IMR-90 (cell line): ENCODE results near the gene DGAT2L6. TPM values are rescaled to one million over a fixed set of nuclear protein-coding genes. Genes with fewer than 3 reads are reported as not detected.

Experiments
- ATAC-seq: fragments of 200-7000 bp; cut with Tn5 transposase; 2 replicates; pipeline ENCODE4 v1.9.1; 2020; ENCODE audit warnings: low read depth, mild to moderate bottlenecking, moderate library complexity
- BruUV-seq: library from RNA; stranded (reverse); fragments of 400-500 nt; replicated peaks from 2 replicates; lab custom pipeline; 2021; lab: Mats Ljungman, UMichigan
- CTCF ChIA-PET: fragments of 300-600 bp; formaldehyde crosslinking; extraction: SDS; loops from one replicate; lab custom pipeline; 2021; ENCODE audit warnings: antibody characterized with exemption; lab: Yijun Ruan, JAX
- POLR2A ChIA-PET: fragments of 300-600 bp; sonication (Branson Sonifier 250); formaldehyde crosslinking; loops from one replicate; lab custom pipeline; 2022; ENCODE audit warnings: antibody characterized with exemption; ENCODE audit not compliant: unreplicated experiment; lab: Charles Lee
- DNase-seq: peaks from one replicate; pipeline ENCODE4 v3.0.0; 2013
- H2AFZ ChIP-seq: replicated peaks from 2 replicates; pipeline ENCODE3; 2013; ENCODE audit warnings: low read length, mild to moderate bottlenecking; ENCODE audit not compliant: poor library complexity
- H2AK5ac ChIP-seq: 2 replicates; pipeline ENCODE4 v1.6.1; 2013; ENCODE audit warnings: low read depth, low read length, inconsistent platforms
- H2AK9ac ChIP-seq: replicated peaks from 2 replicates; pipeline ENCODE3; 2013; ENCODE audit warnings: mild to moderate bottlenecking, low read depth, low read length, moderate library complexity; ENCODE audit not compliant: poor library complexity
- H2BK120ac ChIP-seq: 2 replicates; pipeline ENCODE4 v1.6.1; 2013; ENCODE audit warnings: low read depth, low read length, inconsistent platforms
- H2BK15ac ChIP-seq: 3 replicates; pipeline ENCODE4 v1.6.1; 2013; ENCODE audit warnings: low read depth, low read length, inconsistent platforms
- H2BK20ac ChIP-seq: 2 replicates; pipeline ENCODE4 v1.6.1; 2013; ENCODE audit warnings: low read depth, mild to moderate bottlenecking, inconsistent platforms, low read length, moderate library complexity
- H2BK5ac ChIP-seq: 2 replicates; pipeline ENCODE4 v1.6.1; 2013; ENCODE audit warnings: mild to moderate bottlenecking, low read depth, low read length, inconsistent platforms; ENCODE audit not compliant: poor library complexity, severe bottlenecking
- H3K14ac ChIP-seq: replicated peaks from 2 replicates; pipeline ENCODE4 v1.6.1; 2013; ENCODE audit warnings: low read depth, low read length, inconsistent platforms
- H3K18ac ChIP-seq: 2 replicates; pipeline ENCODE4 v1.6.1; 2013; ENCODE audit warnings: low read depth, low read length, control low read depth
- H3K23ac ChIP-seq: 2 replicates; pipeline ENCODE4 v1.6.1; 2013; ENCODE audit warnings: low read depth, low read length, inconsistent platforms
- H3K27ac ChIP-seq: 2 replicates; pipeline ENCODE4 v1.5.1; 2013; ENCODE audit warnings: mild to moderate bottlenecking, control low read depth, low read length; ENCODE audit not compliant: insufficient read depth
- H3K27me3 ChIP-seq: 2 replicates; pipeline ENCODE4 v1.6.1; 2013; ENCODE audit warnings: low read length; ENCODE audit not compliant: control insufficient read depth, insufficient read depth
- H3K36me3 ChIP-seq: 2 replicates; pipeline ENCODE4 v1.6.1; 2013; ENCODE audit warnings: low read length, mixed read lengths; ENCODE audit not compliant: control insufficient read depth, insufficient read depth
- H3K4ac ChIP-seq: 2 replicates; pipeline ENCODE4 v1.6.1; 2013; ENCODE audit warnings: low read depth, low read length, inconsistent platforms
- H3K4me1 ChIP-seq: 2 replicates; pipeline ENCODE4 v1.6.1; 2013; ENCODE audit warnings: low read length, mixed read lengths; ENCODE audit not compliant: control insufficient read depth, insufficient read depth
- H3K4me2 ChIP-seq: 2 replicates; pipeline ENCODE4 v1.6.1; 2013; ENCODE audit warnings: low read depth, mild to moderate bottlenecking, control low read depth, low read length, moderate library complexity
- H3K4me3 ChIP-seq: 2 replicates; pipeline ENCODE4 v1.5.1; 2013; ENCODE audit warnings: low read depth, mild to moderate bottlenecking, control low read depth, low read length, moderate library complexity; ENCODE audit not compliant: insufficient read depth
- H3K56ac ChIP-seq: 2 replicates; pipeline ENCODE4 v1.6.1; 2013; ENCODE audit warnings: low read length, inconsistent platforms; ENCODE audit not compliant: insufficient read depth; ENCODE audit errors: extremely low read depth
- H3K79me1 ChIP-seq, 2 experiments: 2 replicates each; pipeline ENCODE4 v1.6.1; 2013; ENCODE audit warnings: low read length in 2 of 2, inconsistent platforms in 1 of 2, low read depth in 1 of 2
- H3K9ac ChIP-seq: 2 replicates; pipeline ENCODE4 v1.6.1; 2013; ENCODE audit warnings: low read depth, low read length, control low read depth
- H3K9me1 ChIP-seq: 2 replicates; pipeline ENCODE4 v1.6.1; 2013; ENCODE audit warnings: low read length, inconsistent platforms; ENCODE audit not compliant: insufficient read depth
- H3K9me3 ChIP-seq: 2 replicates; pipeline ENCODE4 v1.6.1; 2013; ENCODE audit warnings: low read length; ENCODE audit not compliant: control insufficient read depth, insufficient read depth
- H4K20me1 ChIP-seq: 2 replicates; pipeline ENCODE4 v1.6.1; 2013; ENCODE audit warnings: low read length, inconsistent platforms; ENCODE audit not compliant: insufficient read depth
- H4K5ac ChIP-seq: 2 replicates; pipeline ENCODE4 v1.6.1; 2013; ENCODE audit warnings: mild to moderate bottlenecking, low read depth, low read length, control low read depth
- H4K8ac ChIP-seq, 2 experiments: 2 replicates each; pipeline ENCODE4 v1.6.1; 2013; ENCODE audit warnings: low read depth in 2 of 2, low read length in 2 of 2, control low read depth in 1 of 2, inconsistent platforms in 1 of 2
- H4K91ac ChIP-seq: 2 replicates; pipeline ENCODE4 v1.6.1; 2013; ENCODE audit warnings: low read depth, low read length, inconsistent platforms; ENCODE audit not compliant: insufficient read depth
- BHLHE40 ChIP-seq: fragments of 150-350 bp; IDR thresholded peaks from 2 replicates; pipeline ENCODE4 v1.6.1; 2016; ENCODE audit warnings: mild to moderate bottlenecking, low read depth, low read length
- CEBPB ChIP-seq: IDR thresholded peaks from 2 replicates; pipeline ENCODE4 v1.6.1; 2012; ENCODE audit warnings: low read depth, low read length, improper control_type of control experiment
- CHD1 ChIP-seq: IDR thresholded peaks from 2 replicates; pipeline ENCODE4 v1.6.1; 2012; ENCODE audit warnings: low read depth, low read length, improper control_type of control experiment
- CTCF ChIP-seq: conservative IDR thresholded peaks from 2 replicates; pipeline ENCODE4 v1.5.1; 2012; ENCODE audit warnings: mild to moderate bottlenecking, low read depth, low read length, improper control_type of control experiment
- ELK1 ChIP-seq: fragments of 150-350 bp; IDR thresholded peaks from 2 replicates; pipeline ENCODE4 v1.6.1; 2016; ENCODE audit warnings: low read depth, mild to moderate bottlenecking, low read length, moderate library complexity, borderline replicate concordance
- FOS ChIP-seq: fragments of 150-350 bp; IDR thresholded peaks from 2 replicates; pipeline ENCODE4 v1.6.1; 2016; ENCODE audit warnings: low read depth, low read length
- MAZ ChIP-seq: IDR thresholded peaks from 2 replicates; pipeline ENCODE4 v1.6.1; 2012; ENCODE audit warnings: low read depth, mild to moderate bottlenecking, low read length, improper control_type of control experiment, moderate library complexity, borderline replicate concordance
- MXI1 ChIP-seq: IDR thresholded peaks from 2 replicates; pipeline ENCODE4 v1.6.1; 2012; ENCODE audit warnings: low read depth, mild to moderate bottlenecking, low read length, moderate library complexity, borderline replicate concordance
- NFE2L2 ChIP-seq: fragments of 150-350 bp; IDR thresholded peaks from 2 replicates; pipeline ENCODE4 v1.6.1; 2016; ENCODE audit warnings: low read depth, mild to moderate bottlenecking, low read length
- POLR2A ChIP-seq: IDR thresholded peaks from 2 replicates; pipeline ENCODE4 v1.6.1; 2012; ENCODE audit warnings: mild to moderate bottlenecking, low read depth, low read length
- RAD21 ChIP-seq: IDR thresholded peaks from 2 replicates; pipeline ENCODE4 v1.6.1; 2012; ENCODE audit warnings: low read length, improper control_type of control experiment
- RCOR1 ChIP-seq: IDR thresholded peaks from 2 replicates; pipeline ENCODE4 v1.6.1; 2012; ENCODE audit warnings: mild to moderate bottlenecking, low read length, improper control_type of control experiment; ENCODE audit not compliant: insufficient replicate concordance
- RFX5 ChIP-seq: IDR thresholded peaks from 2 replicates; pipeline ENCODE4 v1.8.0; 2012; ENCODE audit warnings: low read depth, mild to moderate bottlenecking, low read length, moderate library complexity
- SMC3 ChIP-seq: fragments of 150-350 bp; IDR thresholded peaks from 2 replicates; pipeline ENCODE4 v1.6.1; 2016; ENCODE audit warnings: low read depth, mild to moderate bottlenecking, antibody characterized with exemption, low read length, moderate library complexity
- USF2 ChIP-seq: fragments of 150-350 bp; IDR thresholded peaks from 2 replicates; pipeline ENCODE4 v1.6.1; 2017; ENCODE audit warnings: mild to moderate bottlenecking, antibody characterized with exemption, low read length, low read depth
- WGBS, 2 experiments: methylation state at CpG; one replicate each; pipeline versions ENCODE4 v1.1.5 to v1.1.7; 2013; ENCODE audit warnings: missing lambda C conversion rate in 2 of 2; ENCODE audit not compliant: insufficient read length in 1 of 2; ENCODE audit errors: extremely low coverage in 2 of 2; 5-methylcytosine and 5-hydroxymethylcytosine counted together
- dilution Hi-C: fragments of 300-500 bp; cut with HindIII; formaldehyde crosslinking; loops from one replicate; pipeline ENCODE4 v1.14.3; 2018; ENCODE audit warnings: low sequenced_read_pairs; ENCODE audit not compliant: unreplicated experiment
- in situ Hi-C: fragments of 300-500 bp; cut with MboI; formaldehyde crosslinking; loops from 3 replicates; pipeline ENCODE4 v1.14.3; 2019; ENCODE audit warnings: low sequenced_read_pairs, inconsistent platforms, mixed read lengths
- intact Hi-C: fragments of 100-400 bp; cut with micrococcal nuclease; formaldehyde crosslinking; loops from 2 replicates; pipeline ENCODE4 v1.10.0; 2022
- polyA plus RNA-seq, 3 experiments: library from polyadenylated mRNA; depleted of rRNA; stranded (reverse); fragments of >200 nt; gene quantifications; 2 replicates each; pipeline ENCODE4 v1.2.3, GENCODE V29; 2012; ENCODE audit warnings: low replicate concordance in 1 of 3
- total RNA-seq: library from RNA; depleted of rRNA; stranded (reverse); fragments of >200 nt; gene quantifications from 2 replicates; pipeline ENCODE4 v1.2.3, GENCODE V29; 2012

DGAT2L6 gene
- total and polyA plus RNA-seq, 2 of the 4 experiments (the other 2 are of a cell fraction): not detected

GRCh38 chrX:70175338-70175737 lies 1.9 kb upstream of the DGAT2L6 start:
- Histone ChIP-seq H3K9me3 (0 out of 2 replicates have a peak, but pooled peaks cover 3% of the 10 kb centered on the region), H3K14ac (peak overlapping the region; percentile 77; the same call in 1 of the 2 replicates), H3K79me1 (no peaks in the 10 kb centered on the region), H3K23ac (0 out of 2 replicates have a peak overlapping the region, but pooled peaks have one; percentile 58), H3K4me1 (peaks cover 13% of the 10 kb centered on the region), H2AFZ (no peak overlapping the region), H3K56ac (no peak overlapping the region), H3K4me3 (no peak overlapping the region), H4K20me1 (no peaks in the 10 kb centered on the region), H2BK15ac (peak overlapping the region; percentile 70; the same call in 2 of the 3 replicates), H2AK5ac (peak overlapping the region; percentile 90), H3K18ac (peak overlapping the region; percentile 66; the same call in 1 of the 2 replicates), H3K27ac (peak overlapping the region; percentile 83; the same call in 1 of the 2 replicates), H2BK120ac (peak overlapping the region; percentile 94), H3K4me2 (no peak overlapping the region), H3K36me3 (no peaks in the 10 kb centered on the region), H4K5ac (peak overlapping the region; percentile 41), H4K91ac (peak overlapping the region; percentile 90), H2AK9ac (peak overlapping the region; percentile 85), H2BK20ac (peak overlapping the region; percentile 83), H4K8ac (peak overlapping the region; percentile 73 to 89; a peak in 3 of 4 replicates), H3K4ac (peak overlapping the region; percentile 98), H3K9me1 (0 out of 2 replicates have a peak, but pooled peaks cover 7% of the 10 kb centered on the region), H3K9ac (no peak overlapping the region), H3K27me3 (no peaks in the 10 kb centered on the region; the same call in 1 of the 2 replicates), H2BK5ac (peak overlapping the region; percentile 92)
- TF ChIP-seq RFX5 (no peak), CEBPB (no peak), MXI1 (no peak), SMC3 (no peak), RCOR1 (no peak), FOS (no peak), CHD1 (no peak), POLR2A (no peak), USF2 (no peak), CTCF (no peak), RAD21 (no peak), NFE2L2 (no peak), ELK1 (no peak), MAZ (no peak), BHLHE40 (no peak)
- intact Hi-C loops: no loop called here
- CTCF ChIA-PET: interaction anchor here (0.6 kb wide), 1 partner anchor 88 kb away, joined by 3 read pairs; no protein-coding TSS in a partner anchor
- in situ Hi-C loops: no loop called here
- POLR2A ChIA-PET: interaction anchor here (0.5 kb wide), 1 partner anchor 362 kb away, joined by 8 read pairs; no protein-coding TSS in a partner anchor
- no TSS peak for BruUV-seq
- no peak for DNase-seq
- WGBS, 2 experiments: no CpG with 5 or more reads among the region's 7 CpGs
- dilution Hi-C loops: no loop called here
- no peak for ATAC-seq
